Stimulated activated CD4-positive, alpha-beta T cell treated with anti-CD3 and anti-CD28 coated beads, Interleukin-1b, Interleukin-23, amount 100 ng/mL, for 24 hours (primary cell): ENCODE results near the gene DYNC2H1.

Experiments
- DNase-seq, 4 experiments: peaks; one replicate each; pipeline ENCODE4 v3.0.0-alpha.2; 2020; ENCODE audit warnings: low read depth in 4 of 4, low spot score in 1 of 4

The DYNC2H1 gene, protein sequence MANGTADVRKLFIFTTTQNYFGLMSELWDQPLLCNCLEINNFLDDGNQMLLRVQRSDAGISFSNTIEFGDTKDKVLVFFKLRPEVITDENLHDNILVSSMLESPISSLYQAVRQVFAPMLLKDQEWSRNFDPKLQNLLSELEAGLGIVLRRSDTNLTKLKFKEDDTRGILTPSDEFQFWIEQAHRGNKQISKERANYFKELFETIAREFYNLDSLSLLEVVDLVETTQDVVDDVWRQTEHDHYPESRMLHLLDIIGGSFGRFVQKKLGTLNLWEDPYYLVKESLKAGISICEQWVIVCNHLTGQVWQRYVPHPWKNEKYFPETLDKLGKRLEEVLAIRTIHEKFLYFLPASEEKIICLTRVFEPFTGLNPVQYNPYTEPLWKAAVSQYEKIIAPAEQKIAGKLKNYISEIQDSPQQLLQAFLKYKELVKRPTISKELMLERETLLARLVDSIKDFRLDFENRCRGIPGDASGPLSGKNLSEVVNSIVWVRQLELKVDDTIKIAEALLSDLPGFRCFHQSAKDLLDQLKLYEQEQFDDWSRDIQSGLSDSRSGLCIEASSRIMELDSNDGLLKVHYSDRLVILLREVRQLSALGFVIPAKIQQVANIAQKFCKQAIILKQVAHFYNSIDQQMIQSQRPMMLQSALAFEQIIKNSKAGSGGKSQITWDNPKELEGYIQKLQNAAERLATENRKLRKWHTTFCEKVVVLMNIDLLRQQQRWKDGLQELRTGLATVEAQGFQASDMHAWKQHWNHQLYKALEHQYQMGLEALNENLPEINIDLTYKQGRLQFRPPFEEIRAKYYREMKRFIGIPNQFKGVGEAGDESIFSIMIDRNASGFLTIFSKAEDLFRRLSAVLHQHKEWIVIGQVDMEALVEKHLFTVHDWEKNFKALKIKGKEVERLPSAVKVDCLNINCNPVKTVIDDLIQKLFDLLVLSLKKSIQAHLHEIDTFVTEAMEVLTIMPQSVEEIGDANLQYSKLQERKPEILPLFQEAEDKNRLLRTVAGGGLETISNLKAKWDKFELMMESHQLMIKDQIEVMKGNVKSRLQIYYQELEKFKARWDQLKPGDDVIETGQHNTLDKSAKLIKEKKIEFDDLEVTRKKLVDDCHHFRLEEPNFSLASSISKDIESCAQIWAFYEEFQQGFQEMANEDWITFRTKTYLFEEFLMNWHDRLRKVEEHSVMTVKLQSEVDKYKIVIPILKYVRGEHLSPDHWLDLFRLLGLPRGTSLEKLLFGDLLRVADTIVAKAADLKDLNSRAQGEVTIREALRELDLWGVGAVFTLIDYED (N-terminal part only)

DNA sequence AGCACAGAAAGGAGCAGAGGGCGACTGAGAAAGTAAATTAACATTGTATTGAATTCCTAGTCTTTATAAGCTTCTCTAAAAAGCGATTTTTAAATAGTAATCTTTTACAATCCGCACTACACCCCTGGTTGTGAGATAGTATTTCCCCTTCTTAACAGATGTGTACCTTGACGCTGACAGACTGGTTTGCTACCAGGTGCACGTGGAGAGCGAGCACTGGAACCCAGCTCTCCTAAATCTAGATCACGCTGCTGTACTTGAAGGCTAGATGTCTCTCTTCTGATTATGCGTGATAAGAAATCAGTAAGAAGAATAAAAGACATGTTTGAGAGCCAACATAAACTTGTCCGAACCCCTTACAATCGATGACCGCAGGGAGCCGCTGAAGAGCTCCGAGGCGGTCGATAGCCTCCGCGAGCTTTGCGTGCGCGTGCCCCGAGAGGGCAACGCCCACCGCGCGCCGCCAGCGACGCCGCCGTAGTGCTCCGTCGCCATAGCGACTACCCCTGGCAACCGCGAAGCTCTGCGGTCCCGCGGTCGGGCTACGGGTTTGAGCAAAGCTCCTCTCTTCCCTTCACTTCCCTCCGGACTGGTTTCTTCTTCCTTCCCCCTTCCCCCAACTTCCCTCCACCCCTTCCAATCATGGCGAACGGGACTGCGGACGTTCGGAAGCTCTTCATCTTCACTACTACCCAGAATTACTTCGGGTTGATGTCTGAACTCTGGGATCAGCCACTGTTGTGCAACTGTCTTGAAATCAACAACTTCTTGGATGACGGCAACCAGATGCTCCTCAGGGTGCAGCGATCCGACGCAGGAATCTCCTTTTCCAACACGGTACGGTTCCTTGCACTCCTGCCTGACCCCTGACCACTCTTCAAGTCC is at the start of gene DYNC2H1:
DYNC2H1 (plus strand) TSS at position 494 of the 885 bp plus-strand sequence; CDS start at position 643, 149 bp downstream.
- DNase-seq, result peak; percentile 64 to 81 (median 74)

- no peak for DNase-seq
Observed at GRCh38 chr11:103061656-103062055, 47.6 kb upstream of the DYNC2H1 start.

DNA sequence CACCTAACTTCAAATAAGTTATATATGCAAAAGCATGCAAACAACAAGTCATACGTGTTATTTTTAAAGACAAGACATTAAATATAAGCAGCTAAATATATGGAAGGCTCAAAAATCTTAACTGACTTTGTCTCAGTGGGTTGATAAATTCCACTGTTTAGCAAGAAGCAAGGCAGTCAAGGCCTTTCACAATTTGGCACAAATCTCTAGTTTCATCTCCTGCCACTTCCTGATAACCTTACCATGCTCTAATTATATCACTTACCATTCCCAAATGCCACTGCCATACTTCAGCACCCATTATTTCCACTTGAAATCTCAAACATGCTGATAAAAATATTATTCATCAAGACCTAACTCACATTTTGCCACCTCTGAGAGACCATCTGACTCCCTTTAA is 42.1 kb upstream of the DYNC2H1 start:
- no peak for DNase-seq

GRCh38 chr11:103069367-103069766 is 39.9 kb upstream of the DYNC2H1 start:
- DNase-seq, result no peak

DNA sequence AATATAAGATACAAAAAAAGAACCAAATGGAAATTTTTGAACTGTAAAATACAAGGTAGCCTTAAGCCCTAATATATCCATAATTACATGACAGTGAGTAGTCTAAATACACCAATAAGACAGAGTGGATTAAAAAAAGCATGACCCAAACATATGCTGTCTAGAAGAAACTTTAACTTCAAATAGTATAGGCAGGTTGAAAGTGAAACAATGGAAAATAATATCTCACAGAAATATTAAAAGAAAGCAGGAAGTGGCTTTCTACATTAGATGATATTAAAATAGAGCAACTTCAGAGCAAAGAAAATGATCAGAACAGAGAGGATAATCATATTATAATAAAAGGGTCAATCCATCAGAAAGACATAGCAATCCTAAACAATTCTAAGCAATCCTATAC is 39.1 kb upstream of the DYNC2H1 start:
- DNase-seq, result no peak

DNA sequence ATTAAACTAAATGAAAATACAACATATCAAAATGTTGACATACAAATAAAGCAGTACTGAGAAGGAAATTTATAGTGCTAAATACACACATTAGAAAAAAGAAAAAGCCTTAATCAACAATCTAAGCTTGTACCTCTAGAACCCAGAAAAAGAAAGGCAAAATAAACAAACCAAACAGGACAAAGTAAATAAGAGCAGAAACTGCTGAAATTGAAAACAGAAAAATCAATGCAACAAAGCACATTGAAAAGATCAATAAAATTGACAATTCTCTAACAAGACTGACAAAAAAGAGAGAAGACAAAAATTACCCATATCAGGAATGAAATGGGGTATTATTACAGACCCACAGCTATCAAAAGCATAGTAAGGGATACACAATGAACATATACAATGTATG is 38.2 kb upstream of the DYNC2H1 start:
- DNase-seq, result no peak

- DNase-seq, result no peak
Observed at GRCh38 chr11:103076361-103076760, 32.9 kb upstream of the DYNC2H1 start.

DNA sequence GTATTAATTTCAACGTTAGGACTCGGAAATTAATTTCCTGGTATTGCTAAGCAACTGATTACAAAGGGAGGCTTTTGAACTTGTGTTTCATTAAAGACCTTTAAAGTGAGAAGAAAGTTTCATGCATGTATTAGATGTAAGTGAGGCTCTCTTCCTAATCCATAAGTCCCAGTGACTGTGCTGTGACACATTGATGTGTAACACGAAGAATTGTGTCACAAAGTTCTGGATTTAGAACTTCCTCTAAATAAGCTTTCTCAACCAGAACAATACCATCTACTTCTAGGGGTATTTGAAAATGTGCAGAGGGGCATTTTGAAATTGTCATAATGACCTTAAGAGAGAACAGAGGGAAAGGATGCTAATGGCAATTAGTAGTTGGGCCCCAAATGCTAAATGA is 31.7 kb upstream of the DYNC2H1 start:
- no peak for DNase-seq

- no peak for DNase-seq
Observed at GRCh38 chr11:103078710-103079109, 30.5 kb upstream of the DYNC2H1 start.

GRCh38 chr11:103079833-103080232 is 29.4 kb upstream of the DYNC2H1 start:
- no peak for DNase-seq

DNA sequence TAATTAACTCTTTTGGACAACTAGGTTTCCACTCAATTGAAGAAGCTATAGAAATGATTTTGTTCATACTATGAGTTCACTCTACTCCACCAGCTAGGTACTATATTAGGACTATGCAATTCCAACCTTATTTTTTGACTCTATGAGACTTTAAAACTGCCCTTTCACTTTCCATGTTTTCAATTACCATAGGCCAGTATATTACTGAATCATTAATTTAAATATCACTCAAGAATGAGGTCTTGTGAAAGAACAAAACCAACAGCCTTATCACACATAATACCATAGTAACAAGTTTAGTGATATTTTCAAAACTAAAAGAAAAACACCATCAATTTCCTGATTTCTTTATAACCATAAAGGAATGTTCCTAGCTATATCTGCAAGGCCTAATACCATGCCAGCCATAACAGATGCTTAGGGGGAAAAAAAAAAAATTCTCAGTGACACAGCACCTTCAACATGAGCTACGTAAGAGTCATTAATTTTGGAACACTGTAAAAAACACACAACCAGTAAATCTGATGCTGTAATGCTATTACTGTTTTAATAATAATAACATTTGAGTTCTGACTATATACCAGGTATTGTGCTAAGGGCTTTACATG is 23.4 kb upstream of the DYNC2H1 start:
- DNase-seq, result no peak

- DNase-seq, result no peak
Observed at GRCh38 chr11:103086461-103086860, 22.8 kb upstream of the DYNC2H1 start.

DNA sequence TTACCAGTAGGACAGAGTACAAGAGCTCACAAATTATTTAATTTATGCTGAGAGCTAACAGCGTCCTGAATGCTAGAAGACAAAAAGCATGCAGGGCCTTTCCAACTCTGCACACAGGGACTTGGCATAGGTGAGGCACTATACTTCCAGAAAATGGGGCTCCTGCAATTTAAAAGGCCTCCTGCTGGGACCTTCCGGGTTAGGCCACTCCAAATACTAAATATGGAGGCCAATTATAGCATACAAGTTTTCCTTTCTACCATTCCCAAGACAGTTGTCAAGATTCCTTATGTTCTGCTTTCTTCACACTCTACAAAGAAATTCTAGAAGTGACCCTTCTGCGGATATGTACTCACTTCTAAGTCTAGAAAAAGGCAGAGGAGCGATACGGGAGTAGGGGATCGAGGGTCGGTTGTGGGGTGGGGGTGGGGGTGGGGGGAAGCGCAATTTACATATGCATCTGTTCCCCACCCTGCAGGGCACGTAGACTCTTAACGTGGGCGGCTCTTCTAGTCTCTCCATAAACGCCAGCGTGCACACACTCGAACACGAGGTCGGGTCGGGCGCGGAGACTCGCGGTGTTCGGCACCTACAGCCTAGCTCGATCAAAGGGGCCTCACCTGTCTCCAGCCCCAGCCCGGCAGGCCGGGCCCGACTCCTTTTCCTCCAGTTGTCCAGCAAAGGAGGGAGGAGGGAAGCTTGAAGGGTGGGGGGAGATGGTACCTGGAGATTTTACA is 18.0 kb upstream of the DYNC2H1 start:
- peak in 2 of 4 experiments; percentile 27 to 43 for DNase-seq

- DNase-seq, result peak; percentile 90 to 95 (median 94)
Observed at GRCh38 chr11:103091801-103092524, 17.3 kb upstream of the DYNC2H1 start, which contains the start of gene DCUN1D5. TSS of gene DCUN1D5 (minus strand) at chr11:103092160. CDS start at chr11:103091872, 288 bp downstream.

DNA sequence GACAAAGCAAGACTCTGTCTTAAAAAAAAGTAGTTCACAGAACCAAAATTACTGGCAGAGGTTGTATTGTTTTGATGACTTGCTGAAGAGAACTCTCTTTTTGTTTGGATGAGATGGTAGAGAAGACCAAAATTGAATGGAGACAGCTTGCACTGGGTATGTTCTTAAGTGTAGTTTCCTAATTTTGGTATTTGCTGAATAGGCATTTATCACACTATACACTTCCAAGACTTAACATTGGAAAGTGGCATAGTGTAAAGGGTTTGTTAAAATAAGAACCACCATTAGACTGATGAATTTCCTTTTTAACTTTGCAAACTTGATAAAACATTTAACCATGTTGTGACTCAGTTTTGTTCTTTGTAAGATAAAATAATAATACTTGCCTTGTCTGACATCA is 11.9 kb upstream of the DYNC2H1 start:
- no peak for DNase-seq

DNA sequence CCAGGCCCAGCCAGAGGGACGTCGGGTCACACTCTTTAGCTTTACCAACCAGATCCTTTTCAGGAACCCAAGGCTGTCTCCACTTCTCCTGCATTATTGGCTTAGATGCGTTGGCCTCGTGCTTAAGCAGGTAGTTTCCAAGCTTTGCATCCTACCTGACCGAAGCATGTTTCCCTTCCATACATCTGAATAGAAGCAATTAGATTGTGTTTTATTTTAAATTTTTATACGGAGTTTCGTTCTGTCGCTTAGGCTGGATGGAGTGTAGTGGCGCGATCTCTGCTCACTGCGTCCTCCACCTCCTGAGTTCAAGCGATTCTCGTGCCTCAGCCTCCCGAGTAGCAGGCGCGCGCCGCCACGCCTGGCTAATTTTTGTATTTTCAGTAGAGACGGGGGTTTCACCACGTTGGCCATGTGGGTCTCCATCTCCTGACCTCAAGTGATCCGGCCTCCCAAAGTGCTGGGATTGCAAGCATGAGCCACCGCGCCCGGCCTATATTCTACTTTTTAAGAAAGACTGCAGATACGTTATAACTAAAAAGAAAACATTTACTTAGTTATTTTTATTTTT is 677 bp downstream of the DYNC2H1 start:
- DNase-seq, result no peak

GRCh38 chr11:103110391-103110790 is 1.2 kb downstream of the DYNC2H1 start:
- DNase-seq, result no peak

DNA sequence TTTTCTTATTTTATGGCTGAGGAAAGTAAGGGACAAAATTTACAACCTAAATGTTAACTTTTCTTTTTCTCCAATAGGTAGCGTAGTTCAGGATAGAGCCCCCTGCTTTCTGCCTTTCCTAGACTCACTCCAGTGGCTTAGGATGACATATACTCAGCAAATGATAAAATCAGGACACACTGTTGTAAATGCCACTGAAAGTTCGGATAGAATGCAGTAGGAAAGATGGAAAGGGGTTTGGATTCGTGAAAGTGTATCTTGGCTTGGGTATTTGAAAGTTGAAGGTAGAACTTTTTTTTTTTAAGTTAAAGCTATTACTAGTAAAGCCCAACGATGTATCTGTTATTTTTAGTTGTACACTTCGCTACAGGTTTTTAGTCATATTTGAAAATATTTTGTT is 2.2 kb downstream of the DYNC2H1 start:
- no peak for DNase-seq
